HG03342 (cell line): Measurements from ENCODE around the gene GPX4.

Source experiments
- ATAC-seq: cut with Tn5 transposase; IDR thresholded peaks from one replicate; pipeline ENCODE4 v1.9.1; 2021; ENCODE audit warnings: mild to moderate bottlenecking, moderate library complexity; ENCODE audit not compliant: unreplicated experiment

Gene GPX4

DNA sequence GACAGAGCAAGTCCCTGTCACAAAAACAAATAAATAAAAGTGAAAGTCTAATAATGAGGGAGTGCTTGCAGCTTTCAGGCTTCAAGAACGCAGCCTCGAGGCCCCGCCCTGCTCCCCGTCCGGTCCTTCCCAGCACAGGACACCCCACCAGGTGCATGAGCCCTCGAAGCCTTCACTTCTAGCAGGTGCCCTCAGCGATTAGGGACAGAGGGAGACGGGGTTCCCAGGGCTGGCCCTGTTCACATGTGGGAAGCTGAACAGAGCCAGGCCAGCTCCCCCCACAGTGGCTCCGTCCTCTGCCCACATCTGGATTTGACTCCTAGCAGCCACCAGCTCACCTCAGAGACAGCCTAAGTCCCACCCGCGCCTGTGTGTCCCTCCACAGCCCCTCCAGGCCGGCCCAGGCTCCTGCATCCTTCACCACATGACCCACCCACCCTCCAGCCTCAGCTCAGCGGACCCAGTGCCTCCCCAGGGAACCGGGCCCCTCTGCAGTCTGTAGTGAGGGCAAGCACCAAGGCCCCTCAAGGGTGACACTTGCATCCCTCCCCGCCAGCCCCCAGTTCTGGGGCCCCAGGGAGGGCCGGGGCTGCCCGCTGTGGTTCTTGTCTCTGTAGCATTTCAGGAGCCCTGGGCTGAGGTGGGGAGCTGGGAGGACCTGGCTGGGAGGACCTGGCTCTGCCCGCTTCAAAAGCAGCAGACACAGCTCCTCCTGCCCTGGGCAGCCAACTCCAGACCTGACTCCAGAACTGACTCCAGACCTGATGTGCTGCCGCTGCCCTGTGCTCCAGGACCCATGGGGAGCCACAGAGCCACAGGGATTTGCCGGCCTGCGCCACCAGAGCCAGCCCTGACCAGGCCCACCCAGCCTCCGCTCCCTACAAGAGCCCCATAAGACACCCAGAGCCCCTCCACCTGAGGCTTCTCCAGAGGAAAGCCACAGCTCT is 27.2 kb downstream of the GPX4 start:
- no peak for ATAC-seq

GRCh38 chr19:1131718-1132551 is 28.1 kb downstream of the GPX4 start:
- ATAC-seq = peak; percentile 50

GRCh38 chr19:1132552-1133383 is 29.0 kb downstream of the GPX4 start:
- no peak for ATAC-seq

GRCh38 chr19:1133471-1133929 is 29.7 kb downstream of the GPX4 start:
- no peak for ATAC-seq

- no peak for ATAC-seq
Observed at GRCh38 chr19:1134431-1134830, 30.6 kb downstream of the GPX4 start.

DNA sequence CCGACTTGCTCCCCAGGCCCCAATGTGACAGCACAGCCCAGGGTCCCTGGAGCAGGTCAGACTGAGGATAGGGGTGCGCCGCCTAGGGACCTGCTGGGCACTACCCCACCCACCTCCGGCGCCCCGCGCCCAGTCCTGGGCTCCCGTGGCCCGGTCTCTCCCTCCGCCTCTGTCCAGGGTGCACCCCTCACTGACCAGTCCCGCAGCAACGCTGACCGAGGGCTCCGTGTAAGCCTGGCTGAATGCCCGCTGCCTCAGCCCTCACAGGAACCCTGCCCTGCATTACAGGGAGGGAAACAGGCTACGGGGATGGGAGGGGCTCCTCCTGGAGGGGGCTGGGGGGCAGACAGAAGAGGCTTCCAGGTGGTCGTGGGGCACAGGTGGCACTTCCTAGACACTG is 31.7 kb downstream of the GPX4 start:
- no peak for ATAC-seq

- ATAC-seq = no peak
Observed at GRCh38 chr19:1136201-1136600, 32.4 kb downstream of the GPX4 start.

GRCh38 chr19:1136621-1137317 is 33.0 kb downstream of the GPX4 start:
- no peak for ATAC-seq

DNA sequence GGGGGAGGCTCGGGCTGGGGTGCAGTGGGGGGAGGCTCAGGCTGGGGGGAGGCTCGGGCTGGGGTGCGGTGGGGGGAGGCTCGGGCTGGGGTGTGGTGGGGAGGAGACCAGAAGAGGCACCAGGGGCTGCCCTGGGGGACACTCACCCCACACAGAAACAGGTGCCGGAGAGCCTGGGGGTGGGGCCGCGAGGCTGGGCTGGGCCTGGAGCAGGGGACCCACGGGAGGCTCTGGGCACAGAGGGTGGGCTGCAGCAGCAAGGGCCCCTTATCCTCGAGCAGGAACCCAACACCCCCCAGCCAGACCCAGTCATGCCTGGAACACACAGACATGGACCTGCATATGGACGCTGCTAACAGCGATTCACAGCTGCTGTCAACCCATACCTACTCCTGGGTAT is 34.3 kb downstream of the GPX4 start:
- ATAC-seq = no peak

- no peak for ATAC-seq
Observed at GRCh38 chr19:1139126-1139525, 35.3 kb downstream of the GPX4 start.

- ATAC-seq = no peak
Observed at GRCh38 chr19:1140272-1141027, 36.7 kb downstream of the GPX4 start.

DNA sequence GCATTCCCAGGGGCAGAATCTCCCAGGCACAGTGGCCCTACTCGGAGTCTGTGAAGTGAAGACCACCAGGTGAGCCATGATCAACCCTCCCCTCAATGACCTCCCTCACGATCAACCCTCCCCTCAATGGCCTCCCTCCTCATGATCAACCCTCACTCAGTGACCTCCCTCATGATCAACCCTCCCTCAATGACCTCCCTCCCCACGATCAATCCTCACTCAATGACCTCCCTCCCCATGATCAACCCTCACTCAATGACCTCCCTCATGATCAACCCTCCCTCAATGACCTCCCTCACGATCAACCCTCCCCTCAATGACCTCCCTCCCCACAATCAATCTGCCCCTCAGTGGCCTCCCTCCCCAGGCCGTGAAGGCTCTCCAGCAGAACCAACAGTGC is 38.1 kb downstream of the GPX4 start:
- no peak for ATAC-seq

- no peak for ATAC-seq
Observed at GRCh38 chr19:1143828-1144399, 40.1 kb downstream of the GPX4 start.

GRCh38 chr19:1144741-1145140 is 40.9 kb downstream of the GPX4 start:
- ATAC-seq = no peak

DNA sequence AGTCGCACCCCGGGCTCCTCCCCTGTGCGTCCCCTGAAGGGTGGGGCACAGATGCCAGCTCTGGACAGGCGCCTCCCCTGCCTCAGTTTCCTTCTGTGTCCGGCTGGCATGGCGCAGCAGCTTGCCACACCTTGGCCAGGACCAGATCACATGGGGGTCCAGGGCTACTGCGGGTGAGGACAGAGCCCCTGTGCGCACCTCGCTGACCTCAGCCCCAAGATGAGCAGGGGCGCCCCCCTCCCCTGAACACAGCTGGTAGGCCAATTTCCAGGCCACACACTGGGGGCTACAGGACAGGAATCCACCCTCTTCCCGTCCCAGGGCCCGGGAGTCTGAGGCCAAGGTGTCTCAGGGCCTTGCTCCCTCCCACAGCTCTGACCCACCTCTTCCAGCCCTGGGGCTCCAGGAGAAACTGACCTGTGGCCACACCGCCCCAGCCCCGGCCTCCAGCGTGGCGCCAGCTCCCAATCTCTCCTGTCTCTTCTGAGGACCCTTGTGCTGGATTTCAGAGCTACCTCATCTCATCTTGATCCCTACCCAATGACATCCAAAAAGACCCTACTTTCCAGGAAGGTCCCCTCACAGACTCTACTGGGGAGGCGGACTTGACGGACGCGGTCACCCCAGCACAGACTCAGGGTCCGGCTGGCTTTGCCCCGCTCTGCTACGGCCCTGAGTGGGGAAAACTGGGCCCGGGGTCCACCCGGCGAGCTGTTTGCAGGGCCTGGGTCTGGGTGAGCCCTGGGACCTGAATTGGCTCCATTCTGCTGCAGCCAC is 42.0 kb downstream of the GPX4 start:
- ATAC-seq = no peak

- no peak for ATAC-seq
Observed at GRCh38 chr19:1146412-1146699, 42.6 kb downstream of the GPX4 start.

GRCh38 chr19:1146858-1147780 is 43.3 kb downstream of the GPX4 start:
- no peak for ATAC-seq
